BLaER1 (cell line): ENCODE data around the gene MCFD2.
"Not testable (repeated sequence)": the region's sequence is repeated elsewhere in the genome, so short reads cannot be mapped to it uniquely, and the experiment has no call there.

ENCODE experiments used
- H3K27ac ChIP-seq: shearing (Covaris generic); formaldehyde crosslinking; 2 replicates; pipeline ENCODE4 v1.8.1; 2022
- H3K27me3 ChIP-seq: shearing (Covaris generic); formaldehyde crosslinking; 2 replicates; pipeline ENCODE4 v1.8.1; 2022
- H3K36me3 ChIP-seq: shearing (Covaris generic); formaldehyde crosslinking; 2 replicates; pipeline ENCODE4 v1.8.1; 2022
- H3K4me1 ChIP-seq: shearing (Covaris generic); formaldehyde crosslinking; 2 replicates; pipeline ENCODE4 v1.8.1; 2022
- H3K4me2 ChIP-seq: shearing (Covaris generic); formaldehyde crosslinking; 2 replicates; pipeline ENCODE4 v1.8.1; 2022
- H3K4me3 ChIP-seq: shearing (Covaris generic); formaldehyde crosslinking; 2 replicates; pipeline ENCODE4 v1.8.1; 2022
- H3K9ac ChIP-seq: shearing (Covaris generic); formaldehyde crosslinking; 2 replicates; pipeline ENCODE4 v1.8.1; 2022
- H3K9me3 ChIP-seq: shearing (Covaris generic); formaldehyde crosslinking; 2 replicates; pipeline ENCODE4 v1.8.1; 2022
- H4K20me1 ChIP-seq: shearing (Covaris generic); formaldehyde crosslinking; 2 replicates; pipeline ENCODE4 v1.8.1; 2022
- Cebpa-rat ChIP-seq: shearing (Covaris generic); IDR thresholded peaks from 2 replicates; pipeline ENCODE4 v1.8.1; 2022

The MCFD2 gene

GRCh38 chr2:46909150-46909549, 6.5 kb downstream of the MCFD2 start:
- H3K4me1 ChIP-seq: peaks cover 13% of the 10 kb centered on the region
- H3K9me3 ChIP-seq: no peaks in the 10 kb centered on the region
- no peak overlapping the region for H3K9ac ChIP-seq
- no peak for TF ChIP-seq Cebpa-rat
- peaks cover 99% of the 10 kb centered on the region for H3K36me3 ChIP-seq
- H4K20me1 ChIP-seq: peaks cover 78% of the 10 kb centered on the region
- H3K27ac ChIP-seq: no peak overlapping the region
- no peak overlapping the region for H3K4me2 ChIP-seq
- H3K27me3 ChIP-seq: no peaks in the 10 kb centered on the region
- H3K4me3 ChIP-seq: no peak overlapping the region

GRCh38 chr2:46904908-46905678, 10.5 kb downstream of the MCFD2 start:
- peaks cover 58% of the 10 kb centered on the region for H4K20me1 ChIP-seq
- H3K4me1 ChIP-seq: peaks cover 20% of the 10 kb centered on the region
- H3K27ac ChIP-seq, H3K4me2 ChIP-seq, H3K4me3 ChIP-seq, H3K27me3 ChIP-seq, H3K9me3 ChIP-seq, H3K9ac ChIP-seq: not testable (repeated sequence)
- peaks cover 76% of the 10 kb centered on the region for H3K36me3 ChIP-seq

GRCh38 chr2:46902980-46903379, 12.6 kb downstream of the MCFD2 start:
- Histone ChIP-seq H3K4me1 (peaks cover 20% of the 10 kb centered on the region), H3K4me2 (peak overlapping the region; percentile 43; the same call in 1 of the 2 replicates), H4K20me1 (peaks cover 37% of the 10 kb centered on the region), H3K36me3 (peaks cover 54% of the 10 kb centered on the region)
- not testable (repeated sequence) for H3K27ac ChIP-seq, H3K9me3 ChIP-seq, H3K27me3 ChIP-seq, H3K4me3 ChIP-seq, H3K9ac ChIP-seq

- peaks cover 49% of the 10 kb centered on the region for H3K36me3 ChIP-seq
- H3K4me2 ChIP-seq: peak overlapping the region; percentile 43; the same call in 1 of the 2 replicates
- no peaks in the 10 kb centered on the region for H3K9me3 ChIP-seq
- H3K27me3 ChIP-seq: no peaks in the 10 kb centered on the region
- H4K20me1 ChIP-seq: peaks cover 32% of the 10 kb centered on the region
- peaks cover 20% of the 10 kb centered on the region for H3K4me1 ChIP-seq
- H3K4me3 ChIP-seq: no peak overlapping the region
- TF ChIP-seq Cebpa-rat: no peak
- H3K9ac ChIP-seq: no peak overlapping the region
- H3K27ac ChIP-seq: no peak overlapping the region
These were observed 13.1 kb downstream of the MCFD2 start for GRCh38 chr2:46902465-46902864.

DNA sequence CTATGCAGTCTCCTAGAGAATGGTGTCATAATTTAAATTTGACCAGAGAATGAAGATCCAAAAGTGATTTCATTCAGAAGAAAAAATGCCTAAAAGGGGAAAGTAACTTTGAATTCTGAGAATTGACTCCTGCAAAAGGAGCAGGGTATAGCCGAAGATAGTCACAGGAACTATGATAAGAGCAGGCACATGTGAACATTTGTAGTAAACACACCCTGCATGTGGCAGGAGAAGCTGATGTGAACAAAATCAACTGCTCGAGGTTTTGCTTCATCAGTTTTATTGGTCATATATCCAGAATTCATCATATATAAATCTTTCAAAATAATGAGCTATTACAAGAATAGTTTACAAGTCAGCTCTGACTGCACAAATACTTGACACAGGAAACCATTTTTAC, 14.0 kb downstream of the MCFD2 start:
- Histone ChIP-seq H4K20me1 (peaks cover 23% of the 10 kb centered on the region), H3K9ac (no peak overlapping the region), H3K4me1 (peaks cover 20% of the 10 kb centered on the region), H3K9me3 (no peaks in the 10 kb centered on the region), H3K27ac (no peak overlapping the region), H3K4me3 (no peak overlapping the region), H3K36me3 (peaks cover 41% of the 10 kb centered on the region), H3K4me2 (no peak overlapping the region), H3K27me3 (no peaks in the 10 kb centered on the region)
- TF ChIP-seq Cebpa-rat: no peak

GRCh38 chr2:46900381-46900780, 15.2 kb downstream of the MCFD2 start:
- Histone ChIP-seq H3K9ac (no peak overlapping the region), H3K36me3 (peaks cover 28% of the 10 kb centered on the region), H3K4me2 (no peak overlapping the region), H4K20me1 (peaks cover 23% of the 10 kb centered on the region), H3K4me1 (peaks cover 20% of the 10 kb centered on the region), H3K27ac (no peak overlapping the region), H3K4me3 (no peak overlapping the region), H3K27me3 (no peaks in the 10 kb centered on the region), H3K9me3 (no peaks in the 10 kb centered on the region)
- TF ChIP-seq Cebpa-rat: no peak

DNA sequence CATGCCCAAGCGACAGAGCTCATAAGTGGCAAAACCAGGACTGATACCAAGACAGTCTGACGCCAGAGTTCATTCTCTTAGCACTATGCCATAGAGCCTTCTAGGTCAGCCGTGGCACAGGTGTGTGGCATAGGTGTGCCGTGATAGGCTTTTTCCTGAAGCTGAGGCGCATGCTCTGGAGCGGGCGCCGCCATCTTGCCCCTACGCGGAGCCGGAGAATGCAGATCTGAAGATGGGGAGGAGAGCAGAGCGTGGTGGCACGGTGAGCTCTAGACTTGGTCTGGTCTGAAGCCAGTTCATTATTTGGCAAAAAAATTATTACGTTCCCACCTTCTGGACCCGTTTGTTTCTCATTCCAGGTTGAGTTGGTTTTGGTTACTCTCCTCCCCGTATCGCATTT, 16.6 kb downstream of the MCFD2 start:
- Histone ChIP-seq H3K27ac (no peak overlapping the region), H3K4me3 (no peak overlapping the region), H3K4me2 (no peak overlapping the region), H3K9me3 (no peaks in the 10 kb centered on the region), H3K36me3 (peaks cover 15% of the 10 kb centered on the region), H3K27me3 (no peaks in the 10 kb centered on the region), H3K4me1 (peaks cover 17% of the 10 kb centered on the region), H3K9ac (no peak overlapping the region), H4K20me1 (peaks cover 19% of the 10 kb centered on the region)
- no peak for TF ChIP-seq Cebpa-rat

DNA sequence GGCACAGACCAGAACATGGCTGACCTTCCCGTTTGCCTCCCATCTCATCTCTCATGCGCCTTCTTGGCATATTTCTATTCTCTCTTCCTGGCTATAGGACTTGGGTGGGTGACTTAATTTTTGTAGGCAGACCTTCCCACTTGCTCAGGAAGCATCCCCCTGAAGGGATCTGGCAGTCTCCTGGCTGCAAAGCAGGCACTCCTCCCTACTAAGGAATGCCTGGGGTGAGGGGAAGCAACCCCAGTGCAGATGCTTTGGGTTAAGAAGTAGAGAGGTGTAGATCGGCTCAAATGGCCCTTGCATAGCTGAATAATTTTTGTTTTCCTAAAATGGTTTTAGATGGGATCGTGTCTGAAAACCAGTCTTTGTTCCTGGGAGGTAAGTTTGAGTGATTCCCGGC, 17.6 kb downstream of the MCFD2 start:
- TF ChIP-seq Cebpa-rat: no peak
- Histone ChIP-seq H3K9me3 (no peaks in the 10 kb centered on the region), H4K20me1 (peaks cover 9% of the 10 kb centered on the region; the same call in 1 of the 2 replicates)

GRCh38 chr2:46893269-46893939, 22.2 kb downstream of the MCFD2 start:
- H3K27ac ChIP-seq: no peak overlapping the region
- no peaks in the 10 kb centered on the region for H4K20me1 ChIP-seq
- TF ChIP-seq Cebpa-rat: no peak
- 0 out of 2 replicates have a peak, but pooled peaks cover 7% of the 10 kb centered on the region for H3K4me1 ChIP-seq
- H3K9ac ChIP-seq: no peak overlapping the region
- no peaks in the 10 kb centered on the region for H3K27me3 ChIP-seq
- H3K4me2 ChIP-seq: no peak overlapping the region
- H3K9me3 ChIP-seq: no peaks in the 10 kb centered on the region
- H3K36me3 ChIP-seq: no peaks in the 10 kb centered on the region
- no peak overlapping the region for H3K4me3 ChIP-seq

More for the DNA sequence above, 17.6 kb downstream of the MCFD2 start:
- H3K4me1 ChIP-seq: peaks cover 6% of the 10 kb centered on the region
- H3K4me2 ChIP-seq: no peak overlapping the region
- H3K9ac ChIP-seq: no peak overlapping the region
- H3K27me3 ChIP-seq: no peaks in the 10 kb centered on the region
- H3K4me3 ChIP-seq: no peak overlapping the region
- peaks cover 6% of the 10 kb centered on the region; the same call in 1 of the 2 replicates for H3K36me3 ChIP-seq
- H3K27ac ChIP-seq: no peak overlapping the region

DNA sequence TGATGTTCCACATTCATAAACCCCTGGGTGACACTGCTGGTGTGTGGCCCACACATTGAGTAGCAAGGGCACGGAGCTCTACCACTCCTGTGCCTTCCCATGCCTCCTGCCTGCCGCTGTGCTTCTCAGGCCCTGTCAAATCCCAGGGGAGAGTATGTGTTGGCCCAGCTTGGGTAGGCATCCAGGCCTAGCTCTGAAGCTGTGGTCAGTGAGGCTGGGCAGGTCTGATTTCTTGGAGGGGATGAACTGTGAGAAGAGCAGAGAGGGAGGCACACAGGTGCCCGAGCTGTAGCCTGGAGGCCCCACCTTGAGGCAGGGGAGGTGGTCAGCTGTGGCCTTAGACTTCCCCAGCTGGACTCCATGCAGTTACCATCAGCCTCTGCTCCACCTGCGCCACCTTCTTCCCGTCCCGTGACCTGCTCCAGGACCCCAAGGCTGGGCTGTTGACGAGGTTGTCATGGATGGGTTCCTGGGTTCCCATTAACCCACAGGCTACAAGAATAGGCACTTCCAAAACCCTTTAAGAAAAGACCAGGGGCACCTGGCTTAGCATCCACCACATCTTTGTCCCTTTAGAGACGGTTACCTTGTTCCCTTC, 23.6 kb downstream of the MCFD2 start:
- H3K9ac ChIP-seq: no peak overlapping the region

More for the DNA sequence above, 23.6 kb downstream of the MCFD2 start:
- H4K20me1 ChIP-seq: no peaks in the 10 kb centered on the region
- no peak overlapping the region for H3K27ac ChIP-seq
- no peak overlapping the region for H3K4me3 ChIP-seq
- H3K27me3 ChIP-seq: no peaks in the 10 kb centered on the region
- H3K36me3 ChIP-seq: no peaks in the 10 kb centered on the region
- no peak for TF ChIP-seq Cebpa-rat
- H3K4me2 ChIP-seq: no peak overlapping the region
- H3K4me1 ChIP-seq: 0 out of 2 replicates have a peak, but pooled peaks cover 7% of the 10 kb centered on the region
- H3K9me3 ChIP-seq: no peaks in the 10 kb centered on the region
